HG03565 (cell line): ENCODE data around the gene GADL1.

Experiments
- ATAC-seq: cut with Tn5 transposase; IDR thresholded peaks from one replicate; pipeline ENCODE4 v1.9.1; 2021; ENCODE audit warnings: mild to moderate bottlenecking, moderate library complexity; ENCODE audit not compliant: unreplicated experiment

The GADL1 gene

GRCh38 chr3:30682434-30683155 lies 211.9 kb downstream of the GADL1 start:
- no peak for ATAC-seq

DNA sequence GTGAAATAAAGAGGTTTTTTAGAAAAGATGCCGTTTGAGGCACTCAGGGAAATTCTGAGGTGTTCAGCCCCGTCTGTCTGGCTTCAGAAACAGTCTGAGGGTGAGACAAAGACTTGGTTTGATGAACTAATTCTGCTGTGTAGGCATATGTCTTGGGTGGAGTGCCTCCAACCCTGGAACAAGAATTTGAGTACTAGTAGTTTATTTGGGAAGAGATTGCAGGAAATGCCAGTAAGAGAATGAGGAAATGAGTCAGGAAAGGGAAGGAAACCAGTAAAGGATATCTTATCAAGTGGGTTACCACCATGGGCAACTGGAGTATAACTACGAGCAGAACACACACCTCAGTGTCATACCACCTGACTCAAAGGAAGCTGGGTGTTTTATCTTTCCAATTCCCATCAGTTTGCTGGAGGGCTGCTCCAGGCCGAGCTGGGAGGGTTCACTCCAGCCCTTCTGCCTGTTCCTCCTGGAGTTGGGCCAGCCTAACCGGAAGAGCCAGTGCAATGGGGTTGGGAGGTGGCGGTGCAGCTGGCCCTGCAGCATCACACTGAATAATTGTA lies 212.7 kb downstream of the GADL1 start:
- ATAC-seq: no peak

DNA sequence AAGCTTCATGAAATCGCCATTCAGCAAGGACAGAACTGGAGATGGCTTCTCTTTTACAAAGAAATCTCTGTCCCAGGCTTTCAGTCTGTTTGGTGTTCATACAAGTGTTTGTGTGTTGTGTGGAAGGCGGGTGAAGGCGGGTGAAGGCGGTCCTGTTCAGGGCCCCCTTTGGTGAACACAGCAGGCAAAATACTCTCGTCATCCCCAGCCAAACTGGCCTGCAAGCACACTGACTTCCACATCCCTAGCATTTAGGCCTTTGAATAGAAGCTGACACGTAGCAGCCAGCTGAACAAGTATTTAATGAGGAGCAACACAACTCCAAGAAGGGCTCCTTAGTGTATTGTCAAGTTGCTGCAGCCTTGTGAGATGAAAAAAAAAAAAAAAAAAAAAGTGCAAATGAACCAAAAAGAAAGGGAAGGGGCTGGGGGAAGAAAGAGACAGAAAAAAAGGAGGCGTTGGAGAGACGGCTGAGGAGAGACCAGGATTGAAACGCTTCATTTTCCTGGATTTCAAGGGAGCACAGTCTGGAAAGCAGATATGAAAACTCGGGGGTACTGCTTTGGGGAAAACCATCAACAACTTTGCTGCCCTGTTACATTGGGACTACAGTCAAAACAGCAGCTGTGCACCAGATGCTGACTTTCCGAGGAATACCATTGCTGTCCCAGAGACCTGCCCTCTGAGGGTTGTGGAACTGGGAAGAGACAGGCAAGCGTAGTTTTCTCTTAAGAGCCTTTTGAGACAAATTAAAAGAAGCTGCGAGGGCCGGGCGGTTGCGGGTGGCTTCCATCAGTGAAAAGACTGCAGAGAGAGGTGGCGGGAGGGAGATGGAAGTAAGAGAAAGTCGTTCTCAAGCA lies 213.4 kb downstream of the GADL1 start:
- ATAC-seq: no peak

GRCh38 chr3:30679045-30679444 lies 215.4 kb downstream of the GADL1 start:
- no peak for ATAC-seq

DNA sequence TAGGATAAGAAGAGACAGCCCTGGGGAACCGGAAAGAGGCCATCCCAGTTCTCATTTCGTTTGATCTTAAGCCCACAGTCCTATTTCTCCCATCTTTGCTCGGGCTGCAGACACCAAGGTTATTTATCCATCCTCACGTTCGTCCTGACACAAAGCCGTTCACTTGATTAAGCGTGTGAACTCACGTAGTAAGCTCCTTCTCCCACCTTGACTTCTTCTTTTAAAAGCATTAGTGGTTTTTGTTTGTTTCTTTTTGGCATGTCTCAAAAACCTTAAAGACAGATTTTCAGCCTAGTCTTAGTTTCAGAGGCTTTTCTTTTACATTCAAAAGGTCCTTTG lies 217.1 kb downstream of the GADL1 start:
- no peak for ATAC-seq

DNA sequence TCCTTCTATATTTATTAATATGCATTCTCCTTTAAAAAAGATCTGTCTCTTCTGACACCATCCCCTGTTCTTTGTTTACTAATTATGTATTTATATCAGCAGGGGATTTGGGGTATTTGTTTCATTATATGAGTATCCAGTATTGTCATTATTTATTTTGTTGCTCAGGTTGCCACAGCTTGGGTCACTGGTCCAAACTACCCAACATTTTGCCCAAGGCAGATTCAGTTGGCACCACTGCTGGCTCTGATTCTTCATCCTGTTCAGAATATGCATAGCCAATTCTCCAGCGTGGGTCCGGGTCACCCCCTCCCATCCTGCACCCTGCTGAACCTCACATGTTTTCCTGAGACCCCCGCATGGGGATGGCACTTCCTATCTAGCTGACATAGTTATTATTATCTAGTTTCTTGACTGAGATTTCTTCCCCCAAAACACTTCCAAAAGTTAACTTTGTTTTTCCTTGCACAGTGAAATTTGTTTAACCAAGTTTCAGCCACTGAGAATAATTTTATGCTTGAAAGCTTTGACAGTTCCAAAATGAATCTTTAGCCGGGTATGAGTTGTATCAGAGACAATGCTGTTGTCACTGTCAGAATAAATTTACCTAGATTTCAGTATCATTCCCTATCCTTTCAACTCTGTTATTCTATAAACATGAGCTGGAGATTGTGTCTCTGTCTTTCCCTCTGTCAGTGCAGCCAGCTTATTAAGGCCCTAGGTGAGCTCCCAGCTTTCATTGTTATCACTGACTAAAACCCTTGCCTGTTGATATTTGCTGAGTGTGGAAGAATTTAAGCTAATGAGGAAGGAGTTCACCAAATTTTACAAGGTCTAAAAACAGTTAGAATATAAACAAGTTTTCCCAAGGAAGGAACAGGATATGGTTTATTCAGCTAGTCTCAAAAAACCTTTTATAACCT lies 217.8 kb downstream of the GADL1 start:
- ATAC-seq: no peak
